T47D (cell line): Measurements from ENCODE around the gene MBNL2.

Source experiments
- DNase-seq, 2 experiments: peaks; one replicate each; pipeline versions ENCODE4 v3.0.0 to v3.0.0-alpha.2; 2011 to 2012; ENCODE audit warnings: low read depth in 1 of 2, low spot score in 1 of 2
- JUND ChIP-seq: IDR thresholded peaks from 2 replicates; pipeline ENCODE4 v1.6.1; 2012; ENCODE audit warnings: low read depth
- in situ Hi-C: cut with HindIII; loops from 2 replicates; pipeline ENCODE4 v1.10.0; 2016; ENCODE audit warnings: low sequenced_read_pairs, low pct_unique_long_range_greater_than_20kb

The MBNL2 gene

GRCh38 chr13:97316390-97316789 is 94.3 kb downstream of the MBNL2 start:
- DNase-seq: no peak
- in situ Hi-C loops: no loop called here
- TF ChIP-seq JUND: no peak

- TF ChIP-seq JUND: no peak
- in situ Hi-C loops: no loop called here
- DNase-seq: no peak
Observed at GRCh38 chr13:97317933-97318332, 95.8 kb downstream of the MBNL2 start.

- no peak for DNase-seq
- in situ Hi-C loops: no loop called here
- no peak for TF ChIP-seq JUND
Observed at GRCh38 chr13:97318532-97318931, 96.4 kb downstream of the MBNL2 start.

GRCh38 chr13:97319113-97319720 is 97.1 kb downstream of the MBNL2 start:
- in situ Hi-C loops: no loop called here
- no peak for DNase-seq

GRCh38 chr13:97321101-97321500 is 99.0 kb downstream of the MBNL2 start:
- in situ Hi-C loops: no loop called here
- TF ChIP-seq JUND: no peak
- DNase-seq: no peak

More at GRCh38 chr13:97319113-97319720, 97.1 kb downstream of the MBNL2 start:
- TF ChIP-seq JUND: no peak

GRCh38 chr13:97321616-97322321 is 99.6 kb downstream of the MBNL2 start:
- DNase-seq: no peak
- in situ Hi-C loops: no loop called here
- TF ChIP-seq JUND: no peak

- no peak for DNase-seq
- in situ Hi-C loops: no loop called here
- no peak for TF ChIP-seq JUND
Observed at GRCh38 chr13:97322740-97323342, 100.7 kb downstream of the MBNL2 start.

GRCh38 chr13:97324115-97324514 is 102.0 kb downstream of the MBNL2 start:
- no peak for DNase-seq
- no peak for TF ChIP-seq JUND
- in situ Hi-C loops: no loop called here

- no peak for TF ChIP-seq JUND
- no peak for DNase-seq
- in situ Hi-C loops: no loop called here
Observed at GRCh38 chr13:97325738-97326137, 103.6 kb downstream of the MBNL2 start.

- in situ Hi-C loops: no loop called here
- no peak for DNase-seq
- TF ChIP-seq JUND: no peak
Observed at GRCh38 chr13:97327086-97327485, 105.0 kb downstream of the MBNL2 start.

- in situ Hi-C loops: no loop called here
Observed at GRCh38 chr13:97327506-97328221, 105.5 kb downstream of the MBNL2 start.

GRCh38 chr13:97328222-97328790 is 106.2 kb downstream of the MBNL2 start:
- DNase-seq: peak in 1 of 2 experiments; percentile 12
- TF ChIP-seq JUND: no peak
- in situ Hi-C loops: no loop called here

More at GRCh38 chr13:97327506-97328221, 105.5 kb downstream of the MBNL2 start:
- no peak for TF ChIP-seq JUND
- DNase-seq: no peak
